Loucy (cell line): ENCODE results near the gene GRM7.

Experiments
- H2AFZ ChIP-seq: fragments of 200-600 bp; sonication (generic); 2 replicates; pipeline ENCODE4 v1.6.0; 2016; ENCODE audit warnings: antibody characterized with exemption, mild to moderate bottlenecking, low read length, moderate library complexity
- H3F3A ChIP-seq: fragments of 200-600 bp; 2 replicates; pipeline ENCODE4 v1.6.0; 2016; ENCODE audit warnings: antibody characterized with exemption, low read depth, mild to moderate bottlenecking
- H3K27me3 ChIP-seq: fragments of 200-600 bp; sonication (generic); 2 replicates; pipeline ENCODE4 v1.6.1; 2014; ENCODE audit warnings: low read length, mild to moderate bottlenecking; ENCODE audit not compliant: insufficient read depth, poor library complexity, severe bottlenecking
- H3K36me3 ChIP-seq: fragments of 200-600 bp; sonication (generic); 2 replicates; pipeline ENCODE4 v1.6.1; 2016; ENCODE audit warnings: low read length; ENCODE audit not compliant: insufficient read depth
- H3K4me1 ChIP-seq: fragments of 200-600 bp; sonication (generic); 2 replicates; pipeline ENCODE4 v1.5.1; 2014; ENCODE audit warnings: low read length, mild to moderate bottlenecking; ENCODE audit not compliant: insufficient read depth, poor library complexity, severe bottlenecking
- H3K4me2 ChIP-seq: fragments of 200-600 bp; sonication (generic); 2 replicates; pipeline ENCODE4 v1.6.0; 2014; ENCODE audit warnings: antibody characterized with exemption, low read length, low read depth, mild to moderate bottlenecking; ENCODE audit not compliant: poor library complexity, severe bottlenecking
- H3K4me3 ChIP-seq: fragments of 200-600 bp; sonication (generic); 2 replicates; pipeline ENCODE4 v1.5.1; 2014; ENCODE audit warnings: low read length, mild to moderate bottlenecking, mixed read lengths; ENCODE audit not compliant: poor library complexity, severe bottlenecking
- H3K79me2 ChIP-seq: fragments of 200-600 bp; sonication (generic); 2 replicates; pipeline ENCODE4 v1.6.1; 2014; ENCODE audit warnings: low read length; ENCODE audit not compliant: insufficient read depth
- H3K9ac ChIP-seq: fragments of 200-600 bp; sonication (generic); 2 replicates; pipeline ENCODE4 v1.6.0; 2014; ENCODE audit warnings: mild to moderate bottlenecking, low read depth, low read length, moderate library complexity; ENCODE audit not compliant: poor library complexity, severe bottlenecking
- H3K9me2 ChIP-seq: fragments of 200-600 bp; sonication (generic); replicated peaks from 2 replicates; pipeline ENCODE4 v1.6.1; 2016; ENCODE audit warnings: low read depth, low read length, mixed read lengths
- H3K9me3 ChIP-seq: fragments of 200-600 bp; sonication (generic); 2 replicates; pipeline ENCODE4 v1.6.1; 2014; ENCODE audit warnings: mild to moderate bottlenecking, antibody characterized with exemption, low read length, low read depth; ENCODE audit not compliant: insufficient read depth
- H4K20me1 ChIP-seq: fragments of 200-600 bp; sonication (generic); 2 replicates; pipeline ENCODE4 v1.6.0; 2014; ENCODE audit warnings: antibody characterized with exemption, low read length, mild to moderate bottlenecking; ENCODE audit not compliant: insufficient read depth, poor library complexity, severe bottlenecking
- EZH2phosphoT487 ChIP-seq: fragments of 200-600 bp; IDR thresholded peaks from 2 replicates; pipeline ENCODE4 v1.6.1; 2018; ENCODE audit warnings: antibody characterized with exemption, mild to moderate bottlenecking, moderate library complexity, borderline replicate concordance
- TF ChIP-seq, protein P1 (sequence below): fragments of 200-600 bp; sonication (generic); conservative IDR thresholded peaks from 2 replicates; pipeline ENCODE4 v1.5.1; 2014; ENCODE audit warnings: mild to moderate bottlenecking, antibody characterized with exemption, low read length

GRM7 gene

DNA sequence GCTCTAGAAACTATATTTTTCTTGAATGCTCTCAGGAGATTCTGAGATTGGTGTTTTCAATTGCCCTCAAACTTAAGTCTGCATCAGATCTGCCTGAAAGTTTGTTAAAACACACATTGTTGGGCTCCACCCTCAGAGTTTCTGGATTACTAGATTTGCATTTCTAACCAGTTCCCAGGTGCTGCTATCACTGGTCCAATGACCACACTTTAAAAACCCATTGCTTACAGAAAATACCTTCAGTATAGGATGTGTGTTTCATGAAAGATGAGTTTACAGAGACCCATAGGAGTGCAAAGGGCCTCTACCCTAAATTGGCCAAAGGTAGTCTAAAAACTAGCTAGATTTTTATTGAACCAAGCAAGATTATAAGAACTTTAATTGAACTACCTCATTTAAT, 17.8 kb downstream of the GRM7 start:
- Histone ChIP-seq H3K27me3 (no peaks in the 10 kb centered on the region), H3K9me3 (no peaks in the 10 kb centered on the region), H3K4me2 (no peak overlapping the region), H3K9me2 (no peaks in the 10 kb centered on the region), H3K9ac (no peak overlapping the region), H3K36me3 (no peaks in the 10 kb centered on the region), H3K4me3 (no peak overlapping the region), H3F3A (no peaks in the 10 kb centered on the region), H4K20me1 (no peaks in the 10 kb centered on the region), H3K79me2 (no peaks in the 10 kb centered on the region), H2AFZ (no peak overlapping the region), H3K4me1 (no peaks in the 10 kb centered on the region)
- TF ChIP-seq EZH2phosphoT487, result no peak
- TF ChIP-seq, protein P1, sequence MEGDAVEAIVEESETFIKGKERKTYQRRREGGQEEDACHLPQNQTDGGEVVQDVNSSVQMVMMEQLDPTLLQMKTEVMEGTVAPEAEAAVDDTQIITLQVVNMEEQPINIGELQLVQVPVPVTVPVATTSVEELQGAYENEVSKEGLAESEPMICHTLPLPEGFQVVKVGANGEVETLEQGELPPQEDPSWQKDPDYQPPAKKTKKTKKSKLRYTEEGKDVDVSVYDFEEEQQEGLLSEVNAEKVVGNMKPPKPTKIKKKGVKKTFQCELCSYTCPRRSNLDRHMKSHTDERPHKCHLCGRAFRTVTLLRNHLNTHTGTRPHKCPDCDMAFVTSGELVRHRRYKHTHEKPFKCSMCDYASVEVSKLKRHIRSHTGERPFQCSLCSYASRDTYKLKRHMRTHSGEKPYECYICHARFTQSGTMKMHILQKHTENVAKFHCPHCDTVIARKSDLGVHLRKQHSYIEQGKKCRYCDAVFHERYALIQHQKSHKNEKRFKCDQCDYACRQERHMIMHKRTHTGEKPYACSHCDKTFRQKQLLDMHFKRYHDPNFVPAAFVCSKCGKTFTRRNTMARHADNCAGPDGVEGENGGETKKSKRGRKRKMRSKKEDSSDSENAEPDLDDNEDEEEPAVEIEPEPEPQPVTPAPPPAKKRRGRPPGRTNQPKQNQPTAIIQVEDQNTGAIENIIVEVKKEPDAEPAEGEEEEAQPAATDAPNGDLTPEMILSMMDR, result no peak

DNA sequence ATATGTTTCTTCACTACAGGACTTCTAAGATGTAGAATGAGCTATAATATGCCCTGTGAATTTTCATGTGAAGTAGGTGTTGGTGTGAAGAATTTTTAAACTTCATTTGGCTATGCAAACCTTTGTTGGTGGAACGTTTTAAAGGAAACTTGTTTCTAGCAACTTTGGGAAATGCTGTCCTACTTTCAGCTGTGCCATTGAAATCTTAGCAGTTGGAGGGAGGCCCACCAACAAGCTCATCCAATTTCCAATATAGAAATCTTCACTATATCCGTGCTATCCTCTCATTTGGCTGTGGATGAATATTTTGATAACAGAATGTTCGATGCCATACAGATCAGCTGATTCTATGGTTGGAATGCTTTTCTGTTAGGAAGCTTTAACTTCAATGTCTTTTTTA, 51.3 kb downstream of the GRM7 start:
- H3K4me1 ChIP-seq, result no peaks in the 10 kb centered on the region
- no peak overlapping the region for H3K4me3 ChIP-seq
- TF ChIP-seq, protein P1, result no peak
- TF ChIP-seq EZH2phosphoT487, result no peak
- H3K27me3 ChIP-seq, result no peaks in the 10 kb centered on the region
- no peaks in the 10 kb centered on the region for H4K20me1 ChIP-seq
- H2AFZ ChIP-seq, result no peak overlapping the region
- H3F3A ChIP-seq, result no peaks in the 10 kb centered on the region
- H3K4me2 ChIP-seq, result no peak overlapping the region
- no peaks in the 10 kb centered on the region for H3K9me3 ChIP-seq
- H3K9me2 ChIP-seq, result no peaks in the 10 kb centered on the region
- no peaks in the 10 kb centered on the region for H3K36me3 ChIP-seq
- no peaks in the 10 kb centered on the region for H3K79me2 ChIP-seq
- no peak overlapping the region for H3K9ac ChIP-seq

DNA sequence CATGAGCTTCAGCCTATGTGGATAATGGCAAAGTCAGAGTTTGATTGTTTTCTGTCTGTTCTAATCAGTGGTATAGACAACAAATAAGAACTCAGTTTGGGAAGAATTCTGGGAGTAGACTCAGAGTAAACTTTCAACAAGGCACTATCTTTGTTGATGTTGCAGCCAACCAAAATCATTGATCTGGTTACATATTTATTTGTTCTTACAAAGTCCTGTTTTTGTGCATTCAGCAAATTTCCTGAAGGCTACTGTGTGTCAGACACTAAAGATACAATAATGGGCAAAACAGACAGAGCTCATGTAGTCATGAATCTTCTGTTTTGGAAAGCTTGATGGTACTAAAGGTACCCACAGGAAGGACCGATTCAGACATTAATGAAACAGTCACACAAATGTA, 55.0 kb downstream of the GRM7 start:
- Histone ChIP-seq H3K4me3 (no peak overlapping the region), H3F3A (no peaks in the 10 kb centered on the region), H3K9me3 (no peaks in the 10 kb centered on the region), H3K27me3 (no peaks in the 10 kb centered on the region), H3K9me2 (no peaks in the 10 kb centered on the region), H4K20me1 (no peaks in the 10 kb centered on the region), H3K9ac (no peak overlapping the region), H3K4me1 (no peaks in the 10 kb centered on the region), H3K4me2 (no peak overlapping the region), H2AFZ (no peak overlapping the region), H3K79me2 (no peaks in the 10 kb centered on the region), H3K36me3 (no peaks in the 10 kb centered on the region)
- no peak for TF ChIP-seq EZH2phosphoT487
- TF ChIP-seq, protein P1, result no peak
